Astrocyte of the cerebellum (primary cell): Measurements from ENCODE around the gene ATP8A2.

ENCODE experiments used
- DNase-seq: peaks from one replicate; pipeline ENCODE4 v3.0.0-alpha.2; 2011; ENCODE audit warnings: low read depth
- H3K4me3 ChIP-seq: 2 replicates; pipeline ENCODE4 v1.5.1; 2011; ENCODE audit warnings: mild to moderate bottlenecking, low read depth, low read length, moderate library complexity
- CTCF ChIP-seq: IDR thresholded peaks from 2 replicates; pipeline ENCODE4 v1.5.1; 2012; ENCODE audit warnings: low read length, low read depth, moderate library complexity, mild to moderate bottlenecking; ENCODE audit errors: missing control alignments
- in situ Hi-C: cut with HindIII; loops from 2 replicates; pipeline ENCODE4 v1.10.0; 2017; ENCODE audit warnings: low sequenced_read_pairs

Gene ATP8A2

GRCh38 chr13:25765266-25765665 is 393.5 kb downstream of the ATP8A2 start:
- no peak for TF ChIP-seq CTCF
- no peak for DNase-seq
- in situ Hi-C loops: no loop called here
- no peak overlapping the region for H3K4me3 ChIP-seq

DNA sequence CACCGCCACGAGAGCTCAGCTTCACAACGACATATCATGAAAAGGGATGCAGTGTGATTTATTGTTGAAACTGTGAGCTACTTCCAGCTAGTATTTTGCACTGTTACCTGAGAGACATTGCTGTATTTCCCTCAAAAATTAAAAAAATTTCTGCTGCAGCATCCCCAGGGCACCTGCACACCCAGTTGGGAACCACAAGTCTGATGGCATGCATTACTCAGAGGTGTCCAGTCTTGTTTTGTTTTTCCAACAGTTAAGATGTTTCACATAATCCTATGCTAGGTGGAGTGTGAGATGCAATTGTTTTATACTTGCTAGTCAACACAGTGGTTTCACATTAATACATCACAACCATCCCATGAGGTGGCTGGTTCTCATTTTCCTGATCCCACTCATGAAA is 394.8 kb downstream of the ATP8A2 start:
- DNase-seq: no peak
- H3K4me3 ChIP-seq: no peak overlapping the region
- in situ Hi-C loops: no loop called here
- no peak for TF ChIP-seq CTCF

GRCh38 chr13:25766991-25767390 is 395.2 kb downstream of the ATP8A2 start:
- H3K4me3 ChIP-seq: no peak overlapping the region
- no peak for DNase-seq
- in situ Hi-C loops: no loop called here
- no peak for TF ChIP-seq CTCF

GRCh38 chr13:25768376-25768775 is 396.6 kb downstream of the ATP8A2 start:
- H3K4me3 ChIP-seq: no peak overlapping the region
- no peak for TF ChIP-seq CTCF
- in situ Hi-C loops: no loop called here

DNA sequence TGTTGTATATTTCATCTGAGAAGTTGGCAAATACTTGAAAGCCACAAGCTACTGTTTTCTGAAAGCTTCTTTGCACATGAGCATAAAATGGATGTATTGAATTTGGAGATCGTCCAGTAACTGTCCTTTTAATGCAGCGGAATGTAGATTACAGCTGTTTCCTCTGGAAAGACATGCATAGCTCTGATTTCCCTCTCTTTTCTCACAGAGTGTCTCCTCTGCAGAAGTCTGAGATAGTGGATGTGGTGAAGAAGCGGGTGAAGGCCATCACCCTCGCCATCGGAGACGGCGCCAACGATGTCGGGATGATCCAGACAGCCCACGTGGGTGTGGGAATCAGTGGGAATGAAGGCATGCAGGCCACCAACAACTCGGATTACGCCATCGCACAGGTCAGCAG is 397.1 kb downstream of the ATP8A2 start:
- no peak overlapping the region for H3K4me3 ChIP-seq
- in situ Hi-C loops: no loop called here
- TF ChIP-seq CTCF: no peak
- DNase-seq: peak; percentile 58

More at GRCh38 chr13:25768376-25768775, 396.6 kb downstream of the ATP8A2 start:
- DNase-seq: no peak

- in situ Hi-C loops: no loop called here
- no peak for TF ChIP-seq CTCF
- H3K4me3 ChIP-seq: no peak overlapping the region
- DNase-seq: no peak
Observed at GRCh38 chr13:25770601-25771000, 398.8 kb downstream of the ATP8A2 start.

- H3K4me3 ChIP-seq: no peak overlapping the region
- in situ Hi-C loops: no loop called here
- TF ChIP-seq CTCF: no peak
- DNase-seq: no peak
Observed at GRCh38 chr13:25771202-25771601, 399.4 kb downstream of the ATP8A2 start.
